Adrenal gland (tissue), 12 donors: ENCODE measurements around the gene SMC5. TPM values are rescaled to one million over a fixed set of nuclear protein-coding genes. Genes with fewer than 3 reads are reported as not detected.
"Not testable (repeated sequence)": the region's sequence is repeated elsewhere in the genome, so short reads cannot be mapped to it uniquely, and the experiment has no call there.

Experiments
- DNase-seq, 7 donors: peaks; one replicate each; pipeline ENCODE4 v3.0.0-alpha.2; 2019 to 2020
- H3K27ac ChIP-seq, 5 donors: fragments of 200-600 bp; sonication (generic) in 4 of 5; 1 replicate in 3 of 5; 2 replicates in 2 of 5; pipeline versions ENCODE4 v1.5.1 to v1.8.0; 2016 to 2020; ENCODE audit warnings: mild to moderate bottlenecking in 1 of 5
- H3K27me3 ChIP-seq: fragments of 200-600 bp; 2 replicates; pipeline ENCODE4 v1.8.0; 2021
- H3K36me3 ChIP-seq, 2 donors: fragments of 200-600 bp; replicated peaks in 1 of 2; 1 replicate in 1 of 2; 2 replicates in 1 of 2; pipeline versions ENCODE4 v1.5.1 to v1.8.0; 2018 to 2022
- H3K4me1 ChIP-seq, 2 donors: fragments of 200-600 bp; replicated peaks in 1 of 2; 1 replicate in 1 of 2; 2 replicates in 1 of 2; pipeline versions ENCODE4 v1.5.1 to v1.8.0; 2018 to 2021
- H3K4me3 ChIP-seq, 4 donors: fragments of 200-600 bp; sonication (generic) in 3 of 4; one replicate each; pipeline ENCODE4 v1.5.1; 2016 to 2018
- H3K9me3 ChIP-seq, 3 donors: fragments of 200-600 bp; sonication (generic) in 1 of 3; replicated peaks in 1 of 3; 1 replicate in 2 of 3; 2 replicates in 1 of 3; pipeline versions ENCODE4 v1.5.1 to v1.8.0; 2016 to 2021
- CTCF ChIP-seq, 6 experiments: fragments of 450-650 bp in 4 of 6; fragments of 200-600 bp in 2 of 6; sonication (generic) in 1 of 6; IDR thresholded peaks; 1 replicate in 5 of 6; 2 replicates in 1 of 6; pipeline versions ENCODE4 v1.5.1 to v1.8.0; 2016 to 2021; ENCODE audit warnings: antibody characterized with exemption in 6 of 6, mild to moderate bottlenecking in 2 of 6, moderate library complexity in 1 of 6
- POLR2A ChIP-seq, 2 donors: fragments of 450-650 bp; IDR thresholded peaks; one replicate each; pipeline ENCODE4 v1.6.1; 2017; ENCODE audit warnings: antibody characterized with exemption in 2 of 2, mild to moderate bottlenecking in 2 of 2, moderate library complexity in 1 of 2
- whole genome bisulfite sequencing, 4 donors: extraction: QIAGEN DNeasy Blood & Tissue Kit in 2 of 4; methylation state at CpG; one replicate each; pipeline versions ENCODE4 v1.1.5 to v1.1.7; 2013 to 2017; 5-methylcytosine and 5-hydroxymethylcytosine counted together
- intact Hi-C, 2 donors: fragments of 100-400 bp; cut with DNase I; formaldehyde crosslinking; loops; one replicate each; pipeline versions ENCODE4 v1.14.1 to v1.15.0; 2022 to 2023
- polyA plus RNA-seq, 3 donors: library from polyadenylated mRNA; stranded (reverse); fragments of 200-250 nt in 2 of 3; fragments of 350-450 nt in 1 of 3; fragmentation: Illumina TruSeq in 1 of 3; extraction: RNeasy Lipid Tissue Mini Kit (QIAGEN cat#74804) in 1 of 3; gene quantifications; one replicate each; pipeline ENCODE4 v1.2.3, GENCODE V29; 2013 to 2014
- total RNA-seq, 9 donors: library from RNA; depleted of rRNA in 4 of 9; stranded (reverse); fragments of >200 nt in 4 of 9; fragments of 120-200 nt in 1 of 9; fragmentation: NEBNext Ultra II Directional in 1 of 9; extraction: Animal tissue kit (Norgen Biotek cat#: 25700) in 1 of 9; gene quantifications; one replicate each; pipeline versions ENCODE4 v1.1.0 to v1.2.4, GENCODE V29; 2013 to 2023
- donor health status: healthy with polysubstance abuse.
- donor health status: Bipolar disorder and iron deficiency.
- donor health status: DM: yes; HTN: yes; CAD: no.
- donor health status: DM: no; HTN: no; CAD: no.
- donor health status: DM: no; HTN: no; CAD: no.
- donor health status: DM: yes; HTN: yes; CAD: no.

SMC5 gene
- total and polyA plus RNA-seq, 12 donors = 5.2 to 47.2 (median 15.2) TPM

DNA sequence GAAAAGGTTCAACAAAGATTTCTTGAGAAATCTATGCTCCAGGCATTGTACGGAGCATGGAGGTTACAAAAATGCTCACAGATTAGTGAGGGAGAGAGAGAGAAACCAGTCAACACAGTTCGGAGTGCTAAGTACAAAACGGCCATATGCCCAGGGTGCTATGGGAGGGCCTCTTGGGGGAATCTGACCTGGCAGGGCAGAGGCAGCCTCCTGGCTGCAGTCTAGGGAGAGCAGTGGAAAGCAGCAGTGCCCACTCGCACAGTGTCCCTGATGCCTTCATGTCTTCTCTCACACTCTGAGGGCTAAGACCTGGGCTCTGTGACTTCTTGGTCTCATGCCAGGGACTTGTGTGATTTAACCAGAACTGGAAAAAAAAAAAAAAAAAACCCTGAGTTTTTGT is 29.8 kb upstream of the SMC5 start:
- H3K9me3 ChIP-seq = no peaks in the 10 kb centered on the region
- H3K4me3 ChIP-seq = no peak overlapping the region
- H3K36me3 ChIP-seq = no peaks in the 10 kb centered on the region
- H3K27ac ChIP-seq = no peak overlapping the region
- no peak for TF ChIP-seq CTCF (IDR thresholded peaks at IDR 0.05)
- no peak for TF ChIP-seq POLR2A (IDR thresholded peaks at IDR 0.05)
- DNase-seq = no peak
- H3K4me1 ChIP-seq = no peaks in the 10 kb centered on the region
- WGBS, 4 donors = 74 to 82% (median 80%) methylated on average over 4 of the region's 4 CpGs
- H3K27me3 ChIP-seq = no peaks in the 10 kb centered on the region
- intact Hi-C loops = no loop called here

DNA sequence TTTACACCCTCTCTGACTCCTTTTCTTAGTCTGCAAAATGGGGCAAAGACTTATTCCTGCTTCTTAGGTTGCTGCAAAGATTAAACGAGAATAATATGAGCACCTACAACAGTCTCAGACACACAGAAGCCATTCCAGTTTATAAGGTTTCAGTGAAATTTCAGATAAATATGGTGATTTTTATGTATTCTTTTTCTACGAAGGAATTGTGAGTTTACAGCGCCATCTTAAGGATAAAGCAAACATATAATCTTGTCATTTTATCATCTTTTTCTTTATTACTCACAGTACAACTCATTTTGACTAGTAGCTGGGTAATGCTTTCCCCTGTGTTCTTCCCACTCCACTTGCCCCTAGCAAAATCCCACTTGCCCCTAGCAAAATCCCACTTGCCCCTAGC is 29.2 kb upstream of the SMC5 start:
- H3K36me3 ChIP-seq = no peaks in the 10 kb centered on the region
- 57 to 58% (median 57%) methylated on average over 3 of the region's 3 CpGs for WGBS, 4 donors
- no peak overlapping the region for H3K4me3 ChIP-seq
- no peaks in the 10 kb centered on the region for H3K27me3 ChIP-seq
- peak in 2 of 6 experiments; percentile 28 to 33 for TF ChIP-seq CTCF (IDR thresholded peaks at IDR 0.05)
- TF ChIP-seq POLR2A (IDR thresholded peaks at IDR 0.05) = no peak
- H3K27ac ChIP-seq = no peak overlapping the region
- H3K9me3 ChIP-seq = no peaks in the 10 kb centered on the region
- DNase-seq = no peak
- intact Hi-C loops = no loop called here
- no peaks in the 10 kb centered on the region for H3K4me1 ChIP-seq

GRCh38 chr9:70232476-70232875 is 26.3 kb upstream of the SMC5 start:
- no peak overlapping the region for H3K27ac ChIP-seq
- WGBS, 4 donors = 46 to 69% (median 49%) methylated on average over 3 to 4 of the region's 4 CpGs
- no peak overlapping the region for H3K4me3 ChIP-seq
- H3K36me3 ChIP-seq = no peaks in the 10 kb centered on the region
- no peaks in the 10 kb centered on the region for H3K9me3 ChIP-seq
- TF ChIP-seq POLR2A (IDR thresholded peaks at IDR 0.05) (no peak), CTCF (IDR thresholded peaks at IDR 0.05) (no peak)
- no peak for DNase-seq
- intact Hi-C loops = no loop called here
- H3K4me1 ChIP-seq = no peaks in the 10 kb centered on the region
- no peaks in the 10 kb centered on the region for H3K27me3 ChIP-seq

GRCh38 chr9:70234208-70234607 is 24.6 kb upstream of the SMC5 start:
- intact Hi-C loops, H3K36me3 ChIP-seq, H3K4me3 ChIP-seq, H3K27ac ChIP-seq, DNase-seq, H3K9me3 ChIP-seq, H3K4me1 ChIP-seq, H3K27me3 ChIP-seq: not testable (repeated sequence)
- 90 to 93% (median 91%) methylated on average over 8 to 9 of the region's 9 CpGs for WGBS, 4 donors

DNA sequence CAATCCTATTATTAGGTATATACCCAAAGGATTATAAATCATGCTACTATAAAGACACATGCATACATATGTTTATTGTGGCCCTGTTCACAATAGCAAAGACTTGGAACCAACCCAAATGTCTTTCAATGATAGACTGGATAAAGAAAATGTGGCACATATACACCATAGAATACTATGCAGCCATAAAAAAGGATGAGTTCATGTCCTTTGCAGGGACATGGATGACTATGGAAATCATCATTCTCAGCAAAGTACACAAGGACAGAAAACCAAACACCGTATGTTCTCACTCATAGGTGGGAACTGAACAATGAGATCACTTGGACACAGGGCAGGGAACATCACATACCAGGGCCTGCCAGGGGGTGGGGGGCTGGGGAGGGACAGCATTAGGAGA is 12.8 kb upstream of the SMC5 start:
- H3K9me3 ChIP-seq, H3K27me3 ChIP-seq, H3K36me3 ChIP-seq, H3K27ac ChIP-seq, H3K4me3 ChIP-seq, H3K4me1 ChIP-seq, DNase-seq, intact Hi-C loops: not testable (repeated sequence)
- 91 to 100% (median 95%) methylated on average over 1 of the region's 1 CpG for WGBS, 4 donors
